Activated CD8-positive, alpha-beta T cell treated with anti-CD3 and anti-CD28 coated beads for 36 hours (primary cell): Measurements from ENCODE around the gene CUEDC2. TPM values are rescaled to one million over a fixed set of nuclear protein-coding genes. Genes with fewer than 3 reads are reported as not detected.

ENCODE experiments used
- ATAC-seq: fragments of 200-7000 bp; cut with Tn5 transposase; one replicate; pipeline ENCODE4 v1.10.0; 2021; ENCODE audit warnings: mild to moderate bottlenecking, moderate library complexity
- CTCF ChIA-PET: fragments of 350-600 bp; sonication (Branson Sonifier 250); formaldehyde crosslinking; loops from one replicate; lab custom pipeline; 2021; ENCODE audit warnings: antibody characterized with exemption; lab: Charles Lee
- POLR2A ChIA-PET: fragments of 350-600 bp; sonication (Branson Sonifier 250); formaldehyde crosslinking; loops from one replicate; lab custom pipeline; 2021; ENCODE audit warnings: antibody characterized with exemption; lab: Charles Lee
- DNase-seq: peaks from one replicate; pipeline ENCODE4 v3.0.0-alpha.2; 2020
- H3K27ac Mint-ChIP-seq: one replicate; pipeline ENCODE4 v1.8.0; 2021; ENCODE audit warnings: mild to moderate bottlenecking, mixed read lengths
- H3K27me3 Mint-ChIP-seq: one replicate; pipeline ENCODE4 v1.8.0; 2021; ENCODE audit warnings: mixed read lengths
- H3K36me3 Mint-ChIP-seq: one replicate; pipeline ENCODE4 v1.8.0; 2021; ENCODE audit warnings: low read depth, mixed read lengths
- H3K4me1 Mint-ChIP-seq: one replicate; pipeline ENCODE4 v1.8.0; 2021; ENCODE audit warnings: low read depth, mixed read lengths
- H3K4me3 Mint-ChIP-seq: one replicate; pipeline ENCODE4 v1.8.0; 2021; ENCODE audit warnings: mild to moderate bottlenecking, moderate library complexity, mixed read lengths
- H3K9me3 Mint-ChIP-seq: one replicate; pipeline ENCODE4 v1.8.0; 2021; ENCODE audit warnings: mixed read lengths
- CTCF ChIP-seq: fragments of 200-600 bp; IDR thresholded peaks from one replicate; pipeline ENCODE4 v1.8.0; 2022; ENCODE audit warnings: antibody characterized with exemption, mild to moderate bottlenecking
- intact Hi-C: fragments of 100-400 bp; cut with micrococcal nuclease; formaldehyde crosslinking; loops from one replicate; pipeline ENCODE4 v1.10.0; 2022
- total RNA-seq, 2 experiments: library from RNA; stranded (reverse); gene quantifications; one replicate each; pipeline ENCODE4 v1.2.3, GENCODE V29; 2021

CUEDC2 gene
- total RNA-seq, 2 experiments from 2014 or later: 71.8 to 76.4 TPM

DNA sequence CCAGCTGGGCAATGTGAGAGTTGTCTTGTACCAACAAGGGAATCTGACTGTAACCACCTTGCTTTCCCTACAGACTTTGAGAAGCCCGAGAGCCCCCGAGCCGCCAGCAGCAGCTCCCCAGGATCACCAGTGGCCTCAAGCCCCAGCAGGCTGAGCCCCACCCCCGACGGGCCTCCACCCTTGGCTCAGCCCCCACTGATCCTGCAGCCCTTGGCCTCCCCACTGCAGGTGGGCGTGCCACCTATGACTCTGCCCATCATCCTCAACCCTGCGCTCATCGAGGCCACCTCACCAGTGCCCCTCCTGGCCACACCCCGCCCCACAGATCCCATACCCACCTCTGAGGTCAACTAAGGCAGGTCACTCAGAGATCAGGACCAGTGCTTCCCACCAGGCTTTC lies 50.4 kb downstream of the CUEDC2 start:
- no peak overlapping the region for H3K4me3 Mint-ChIP-seq
- ChIA-PET CTCF (interaction anchor here (1.0 to 1.4 kb wide), 3 partner anchors 10 to 213 kb away, joined by 3 to 5 read pairs (median 4); no protein-coding TSS in a partner anchor), POLR2A (interaction anchor here (4.3 kb wide), 1 partner anchor 12 kb away, joined by 22 read pairs; the partner anchor contains the start of gene NFKB2)
- DNase-seq (no peak), ATAC-seq (no peak)
- H3K9me3 Mint-ChIP-seq: no peaks in the 10 kb centered on the region
- H3K27me3 Mint-ChIP-seq: no peaks in the 10 kb centered on the region
- H3K36me3 Mint-ChIP-seq: peaks cover 14% of the 10 kb centered on the region
- H3K4me1 Mint-ChIP-seq: peaks cover 3% of the 10 kb centered on the region
- intact Hi-C loops: no loop called here
- TF ChIP-seq CTCF: no peak
- H3K27ac Mint-ChIP-seq: no peak overlapping the region

DNA sequence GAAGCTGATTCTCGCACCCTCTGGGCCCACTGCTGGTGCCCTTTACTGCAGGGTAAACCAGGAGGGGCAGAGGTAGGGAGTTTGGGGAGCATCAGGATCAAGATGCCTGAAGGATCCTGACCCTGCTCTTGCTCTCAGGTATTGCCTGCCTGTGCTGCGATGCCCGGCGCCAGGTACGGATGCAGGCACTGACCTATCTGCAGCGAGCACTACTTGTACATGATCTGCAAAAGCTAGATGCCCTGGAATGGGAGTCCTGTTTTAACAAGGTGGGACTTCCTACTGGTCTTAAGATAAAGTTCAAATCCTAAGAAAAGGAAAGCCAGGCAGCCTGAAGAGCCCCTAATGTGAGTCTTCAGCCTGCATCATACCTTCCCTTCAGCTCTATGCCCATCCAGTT lies 53.0 kb downstream of the CUEDC2 start:
- Mint-ChIP-seq H3K4me1 (peaks cover 3% of the 10 kb centered on the region), H3K36me3 (peaks cover 21% of the 10 kb centered on the region), H3K27ac (no peak overlapping the region), H3K27me3 (no peaks in the 10 kb centered on the region), H3K9me3 (no peaks in the 10 kb centered on the region), H3K4me3 (no peak overlapping the region)
- DNase-seq (no peak), ATAC-seq (no peak)
- no peak for TF ChIP-seq CTCF
- intact Hi-C loops: no loop called here
- ChIA-PET CTCF (interaction anchor here (1.6 kb wide), 1 partner anchor 15 kb away, joined by 8 read pairs; no protein-coding TSS in a partner anchor), POLR2A (interaction anchor here (1.0 kb wide), 1 partner anchor 22 kb away, joined by 3 read pairs; no protein-coding TSS in a partner anchor)

GRCh38 chr10:102376901-102377300 lies 55.5 kb downstream of the CUEDC2 start:
- no peak overlapping the region for H3K27ac Mint-ChIP-seq
- CTCF ChIA-PET: no interaction called here
- H3K27me3 Mint-ChIP-seq: no peaks in the 10 kb centered on the region

DNA sequence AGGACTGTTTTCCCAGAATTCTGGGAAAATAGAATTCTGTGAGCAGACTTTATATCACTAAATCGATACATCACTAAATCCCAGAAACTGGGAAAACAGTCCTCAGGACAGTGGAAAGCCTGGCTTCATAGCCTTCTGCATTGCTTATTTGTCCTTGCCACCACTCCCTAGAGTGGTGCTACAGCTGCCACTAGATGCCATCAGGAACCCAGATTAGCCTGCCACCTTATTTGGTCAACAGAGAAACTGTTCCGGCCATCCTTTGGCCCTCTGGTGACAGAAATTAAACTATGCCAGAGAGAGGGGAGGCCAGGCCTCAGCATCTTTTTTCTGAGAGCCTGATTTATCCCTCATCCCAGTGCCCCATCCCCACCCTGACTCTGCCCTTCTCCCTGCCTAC lies 56.5 kb downstream of the CUEDC2 start:
- DNase-seq: no peak
- ATAC-seq: no peak
- no peaks in the 10 kb centered on the region for H3K27me3 Mint-ChIP-seq
- no peaks in the 10 kb centered on the region for H3K4me1 Mint-ChIP-seq
- no peaks in the 10 kb centered on the region for H3K9me3 Mint-ChIP-seq
- H3K27ac Mint-ChIP-seq: no peak overlapping the region
- no peak overlapping the region for H3K4me3 Mint-ChIP-seq
- no peak for TF ChIP-seq CTCF
- H3K36me3 Mint-ChIP-seq: peaks cover 22% of the 10 kb centered on the region
- ChIA-PET POLR2A (interaction anchor here (1.4 kb wide), 1 partner anchor 150 kb away, joined by 3 read pairs; the partner anchor contains the start of gene ELOVL3), CTCF (interaction anchor here (0.7 to 8.7 kb wide), 3 partner anchors 23 to 147 kb away, joined by 3 to 73 read pairs (median 10); no protein-coding TSS in a partner anchor)
- intact Hi-C loops: no loop called here

More at GRCh38 chr10:102376901-102377300, 55.5 kb downstream of the CUEDC2 start:
- Mint-ChIP-seq H3K4me1 (no peaks in the 10 kb centered on the region), H3K4me3 (no peak overlapping the region), H3K9me3 (no peaks in the 10 kb centered on the region), H3K36me3 (peaks cover 18% of the 10 kb centered on the region)
- POLR2A ChIA-PET: no interaction called here
- DNase-seq (no peak), ATAC-seq (no peak)
- no peak for TF ChIP-seq CTCF
- intact Hi-C loops: no loop called here

- Mint-ChIP-seq H3K36me3 (peaks cover 26% of the 10 kb centered on the region), H3K27me3 (no peaks in the 10 kb centered on the region), H3K9me3 (no peaks in the 10 kb centered on the region), H3K4me1 (no peaks in the 10 kb centered on the region), H3K27ac (no peak overlapping the region), H3K4me3 (no peak overlapping the region)
- ATAC-seq (no peak), DNase-seq (no peak)
- no peak for TF ChIP-seq CTCF
- intact Hi-C loops: no loop called here
- POLR2A ChIA-PET: interaction anchor here (1.4 kb wide), 1 partner anchor 149 kb away, joined by 3 read pairs; the partner anchor contains the start of gene ELOVL3
- CTCF ChIA-PET: interaction anchor here (0.7 to 8.7 kb wide), 3 partner anchors 22 to 146 kb away, joined by 3 to 73 read pairs (median 10); no protein-coding TSS in a partner anchor
Measured at GRCh38 chr10:102375250-102375649, 57.1 kb downstream of the CUEDC2 start.
